Smooth muscle cell (in vitro differentiated cells): Measurements from ENCODE around the gene DRD3. TPM values are rescaled to one million over a fixed set of nuclear protein-coding genes. Genes with fewer than 3 reads are reported as not detected.

Experiments used
- DNase-seq: peaks from one replicate; lab custom pipeline; 2025; ENCODE audit not compliant: unreplicated experiment; lab: John Stamatoyannopoulos, UW
- H2AFZ ChIP-seq: fragments of 200-600 bp; sonication (generic); 2 replicates; pipeline ENCODE4 v1.6.0; 2016; ENCODE audit warnings: antibody characterized with exemption, low read depth, mild to moderate bottlenecking
- H3F3A ChIP-seq: fragments of 200-600 bp; sonication (generic); 2 replicates; pipeline ENCODE4 v1.6.0; 2017; ENCODE audit warnings: antibody characterized with exemption, low read depth
- H3K27ac ChIP-seq: fragments of 200-600 bp; sonication (generic); 2 replicates; pipeline ENCODE4 v1.5.1; 2016; ENCODE audit warnings: low read depth, mild to moderate bottlenecking
- H3K27me3 ChIP-seq: fragments of 200-600 bp; sonication (generic); 2 replicates; pipeline ENCODE4 v1.6.1; 2016; ENCODE audit warnings: low read depth, mild to moderate bottlenecking
- H3K36me3 ChIP-seq: fragments of 200-600 bp; sonication (generic); 2 replicates; pipeline ENCODE4 v1.5.1; 2016; ENCODE audit warnings: low read depth
- H3K4me1 ChIP-seq: fragments of 200-600 bp; sonication (generic); 2 replicates; pipeline ENCODE4 v1.5.1; 2016; ENCODE audit warnings: low read depth
- H3K4me2 ChIP-seq: fragments of 200-600 bp; sonication (generic); 2 replicates; pipeline ENCODE4 v1.6.0; 2016; ENCODE audit warnings: mild to moderate bottlenecking
- H3K4me3 ChIP-seq: fragments of 200-600 bp; sonication (generic); 2 replicates; pipeline ENCODE4 v1.5.1; 2016; ENCODE audit warnings: mild to moderate bottlenecking
- H3K79me2 ChIP-seq: fragments of 200-600 bp; sonication (generic); 2 replicates; pipeline ENCODE4 v1.6.0; 2016; ENCODE audit warnings: low read depth, mild to moderate bottlenecking
- H3K9ac ChIP-seq: fragments of 200-600 bp; sonication (generic); 2 replicates; pipeline ENCODE4 v1.6.0; 2016; ENCODE audit warnings: low read depth
- H3K9me3 ChIP-seq: fragments of 200-600 bp; sonication (generic); replicated peaks from 2 replicates; pipeline ENCODE4 v1.5.1; 2016; ENCODE audit warnings: low read depth
- H4K20me1 ChIP-seq: fragments of 200-600 bp; sonication (generic); 2 replicates; pipeline ENCODE4 v1.6.0; 2016; ENCODE audit warnings: low read depth
- CTCF ChIP-seq: fragments of 200-600 bp; sonication (generic); IDR thresholded peaks from 2 replicates; pipeline ENCODE4 v1.5.1; 2017; ENCODE audit warnings: borderline replicate concordance, mild to moderate bottlenecking, antibody characterized with exemption; ENCODE audit not compliant: insufficient read depth, poor library complexity, severe bottlenecking
- WGBS: methylation state at CpG from one replicate; pipeline ENCODE4 v1.1.7; 2016; ENCODE audit warnings: low lambda C conversion rate; 5-methylcytosine and 5-hydroxymethylcytosine counted together
- polyA plus RNA-seq: library from polyadenylated mRNA; unstranded; fragments of >200 nt; fragmentation: Nextera tagmentation; extraction: Ambion mirVana; gene quantifications from 2 replicates; pipeline ENCODE4 v1.2.1, GENCODE V29; 2016
- total RNA-seq: library from RNA; depleted of rRNA; stranded (reverse); fragments of >200 nt; gene quantifications from 2 replicates; pipeline ENCODE4 v1.2.3, GENCODE V29; 2014

DRD3 gene
- total and polyA plus RNA-seq, 2 experiments from 2014 or later: not detected

GRCh38 chr3:114152519-114153151 lies 26.2 kb downstream of the DRD3 start:
- Histone ChIP-seq H3K4me3 (peak overlapping the region; percentile 46), H3K79me2 (no peaks in the 10 kb centered on the region), H3K4me1 (no peaks in the 10 kb centered on the region), H3K9me3 (no peaks in the 10 kb centered on the region), H3F3A (no peaks in the 10 kb centered on the region), H3K9ac (no peak overlapping the region), H3K36me3 (no peaks in the 10 kb centered on the region), H4K20me1 (no peaks in the 10 kb centered on the region), H2AFZ (peak overlapping the region; percentile 60), H3K27ac (no peak overlapping the region), H3K4me2 (peak overlapping the region; percentile 86), H3K27me3 (no peaks in the 10 kb centered on the region)
- TF ChIP-seq CTCF: peak; percentile 90
- peak; percentile 68 for DNase-seq
- 5% methylated on average over 35 of the region's 35 CpGs for WGBS

GRCh38 chr3:114151091-114151490 lies 27.8 kb downstream of the DRD3 start:
- Histone ChIP-seq H4K20me1 (no peaks in the 10 kb centered on the region), H3K4me2 (no peak overlapping the region), H3K27me3 (no peaks in the 10 kb centered on the region), H3K4me1 (no peaks in the 10 kb centered on the region), H2AFZ (no peak overlapping the region), H3K36me3 (no peaks in the 10 kb centered on the region), H3K9me3 (no peaks in the 10 kb centered on the region), H3K4me3 (no peak overlapping the region), H3K27ac (no peak overlapping the region), H3F3A (no peaks in the 10 kb centered on the region), H3K79me2 (no peaks in the 10 kb centered on the region), H3K9ac (no peak overlapping the region)
- no peak for DNase-seq
- WGBS: 68% methylated on average over 3 of the region's 3 CpGs
- TF ChIP-seq CTCF: no peak

- H3K36me3 ChIP-seq: no peaks in the 10 kb centered on the region
- H3K4me1 ChIP-seq: peaks cover 7% of the 10 kb centered on the region
- H3K27ac ChIP-seq: no peak overlapping the region
- no peak overlapping the region for H2AFZ ChIP-seq
- H3K9me3 ChIP-seq: no peaks in the 10 kb centered on the region
- no peaks in the 10 kb centered on the region for H4K20me1 ChIP-seq
- TF ChIP-seq CTCF: no peak
- no peak overlapping the region for H3K4me3 ChIP-seq
- no peak overlapping the region for H3K9ac ChIP-seq
- 86% methylated on average over 9 of the region's 9 CpGs for WGBS
- DNase-seq: no peak
- H3K4me2 ChIP-seq: no peak overlapping the region
- H3K79me2 ChIP-seq: no peaks in the 10 kb centered on the region
- H3F3A ChIP-seq: no peaks in the 10 kb centered on the region
- no peaks in the 10 kb centered on the region for H3K27me3 ChIP-seq
Measured at GRCh38 chr3:114147251-114147650, 31.6 kb downstream of the DRD3 start.
